ENCODE measurements around the gene RNF213. TPM values are rescaled to one million over a fixed set of nuclear protein-coding genes. Genes with fewer than 3 reads are reported as not detected.

RNF213 gene
- total RNA-seq, 3 donors from 2014 or later = 96.0 to 111 (median 101) TPM

- Histone ChIP-seq H3K27me3 (no peaks in the 10 kb centered on the region), H3K4me3 (no peak overlapping the region), H3K36me3 (peaks cover 10% of the 10 kb centered on the region), H3K9me3 (no peaks in the 10 kb centered on the region), H3K27ac (no peak overlapping the region), H3K4me1 (no peaks in the 10 kb centered on the region)
- TF ChIP-seq POLR2A (IDR thresholded peaks at IDR 0.05) (no peak), POLR2AphosphoS5 (IDR thresholded peaks at IDR 0.05) (no peak), CTCF (IDR thresholded peaks at IDR 0.05) (no peak)
- intact Hi-C loops (cut with DNase I; ENCODE audit: low total_unique reads) = no loop called here
- no peak for DNase-seq (ENCODE audit: low spot score in 2 of 2)
These were observed 12.4 kb upstream of the RNF213 start for GRCh38 chr17:80248001-80248893.

GRCh38 chr17:80248894-80249710 is 11.6 kb upstream of the RNF213 start:
- TF ChIP-seq POLR2A (IDR thresholded peaks at IDR 0.05) (no peak), CTCF (IDR thresholded peaks at IDR 0.05) (no peak), POLR2AphosphoS5 (IDR thresholded peaks at IDR 0.05) (no peak)
- intact Hi-C loops (cut with DNase I; ENCODE audit: low total_unique reads) = no loop called here
- no peaks in the 10 kb centered on the region for H3K9me3 ChIP-seq
- H3K36me3 ChIP-seq = peaks cover 10% of the 10 kb centered on the region
- H3K27me3 ChIP-seq = no peaks in the 10 kb centered on the region
- H3K4me3 ChIP-seq = no peak overlapping the region
- H3K4me1 ChIP-seq = no peaks in the 10 kb centered on the region
- DNase-seq (ENCODE audit: low spot score in 2 of 2) = no peak
- no peak overlapping the region for H3K27ac ChIP-seq

GRCh38 chr17:80251966-80252365 is 8.7 kb upstream of the RNF213 start:
- no peak for DNase-seq (ENCODE audit: low spot score in 2 of 2)
- H3K36me3 ChIP-seq = no peaks in the 10 kb centered on the region
- H3K4me1 ChIP-seq = peaks cover 0 to 5% of the 10 kb centered on the region in 2 donors
- no peaks in the 10 kb centered on the region for H3K9me3 ChIP-seq
- TF ChIP-seq POLR2A (IDR thresholded peaks at IDR 0.05) (no peak), CTCF (IDR thresholded peaks at IDR 0.05) (no peak), POLR2AphosphoS5 (IDR thresholded peaks at IDR 0.05) (no peak)
- H3K4me3 ChIP-seq = no peak overlapping the region
- no peaks in the 10 kb centered on the region for H3K27me3 ChIP-seq
- no peak overlapping the region for H3K27ac ChIP-seq
- intact Hi-C loops (cut with DNase I; ENCODE audit: low total_unique reads) = loop anchor here (10.0 kb wide), 1 partner anchor 57 kb away; no protein-coding TSS in a partner anchor

GRCh38 chr17:80252871-80253270 is 7.8 kb upstream of the RNF213 start:
- peak; percentile 74 to 84 for DNase-seq (ENCODE audit: low spot score in 2 of 2)
- Histone ChIP-seq H3K4me3 (no peak overlapping the region), H3K9me3 (no peaks in the 10 kb centered on the region), H3K36me3 (no peaks in the 10 kb centered on the region), H3K27me3 (no peaks in the 10 kb centered on the region), H3K4me1 (peaks cover 0 to 5% of the 10 kb centered on the region in 2 donors), H3K27ac (peak overlapping the region in 1 of 2 donors; percentile 32)
- TF ChIP-seq CTCF (IDR thresholded peaks at IDR 0.05) (peak; percentile 28 to 75 (median 44)), POLR2AphosphoS5 (IDR thresholded peaks at IDR 0.05) (no peak)
- intact Hi-C loops (cut with DNase I; ENCODE audit: low total_unique reads) = loop anchor here (10.0 kb wide), 1 partner anchor 58 kb away; no protein-coding TSS in a partner anchor
